Stomach (tissue), 9 donors: ENCODE results near the gene AFAP1. TPM values are rescaled to one million over a fixed set of nuclear protein-coding genes. Genes with fewer than 3 reads are reported as not detected.

Source experiments
- DNase-seq, 2 donors: peaks; one replicate each; pipeline versions ENCODE4 v3.0.0 to v3.0.0-alpha.2; 2013 to 2019
- H3K27ac ChIP-seq, 5 donors: fragments of 200-600 bp in 4 of 5; sonication (generic) in 4 of 5; one replicate each; pipeline ENCODE4 v1.5.1; 2013 to 2019; ENCODE audit warnings: mild to moderate bottlenecking in 1 of 5, moderate library complexity in 1 of 5
- H3K27me3 ChIP-seq, 3 donors: fragments of 200-600 bp; sonication (generic); one replicate each; pipeline ENCODE4 v1.5.1; 2017 to 2019; ENCODE audit warnings: mixed run types in 1 of 3
- H3K36me3 ChIP-seq, 4 donors: fragments of 200-600 bp; sonication (generic); 1 replicate in 3 of 4; 2 replicates in 1 of 4; pipeline ENCODE4 v1.5.1; 2016 to 2019
- H3K4me1 ChIP-seq, 4 donors: fragments of 200-600 bp; sonication (generic); one replicate each; pipeline ENCODE4 v1.5.1; 2016 to 2019
- H3K4me3 ChIP-seq, 4 donors: fragments of 200-600 bp; sonication (generic) in 3 of 4; one replicate each; pipeline ENCODE4 v1.5.1; 2016 to 2019; ENCODE audit warnings: mild to moderate bottlenecking in 1 of 4
- H3K9me3 ChIP-seq, 4 donors: fragments of 200-600 bp; sonication (generic); one replicate each; pipeline ENCODE4 v1.5.1; 2016 to 2019
- EP300 ChIP-seq: sonication (generic); formaldehyde crosslinking; IDR thresholded peaks from one replicate; pipeline ENCODE4 v1.6.1; 2017; ENCODE audit warnings: antibody characterized with exemption
- POLR2A ChIP-seq, 4 donors: fragments of 450-650 bp; IDR thresholded peaks; one replicate each; pipeline ENCODE4 v1.6.1; 2016; ENCODE audit warnings: antibody characterized with exemption in 4 of 4, control low read depth in 2 of 4, mild to moderate bottlenecking in 1 of 4, moderate library complexity in 1 of 4
- POLR2AphosphoS5 ChIP-seq, 3 donors: sonication (generic); formaldehyde crosslinking; IDR thresholded peaks; one replicate each; pipeline ENCODE4 v1.6.1; 2016; ENCODE audit warnings: antibody characterized with exemption in 3 of 3
- WGBS, 5 donors: extraction: QIAGEN DNeasy Blood & Tissue Kit in 3 of 5; methylation state at CpG; one replicate each; pipeline versions ENCODE4 v1.1.5 to v1.1.7; 2013 to 2018; 5-methylcytosine and 5-hydroxymethylcytosine counted together
- intact Hi-C: fragments of 100-400 bp; cut with DNase I; formaldehyde crosslinking; loops from one replicate; pipeline ENCODE4 v1.15.1; 2023; ENCODE audit warnings: low total_unique reads
- polyA plus RNA-seq, 3 donors: library from polyadenylated mRNA; stranded (reverse); fragments of 200-250 nt; gene quantifications; one replicate each; pipeline ENCODE4 v1.2.3, GENCODE V29; 2013
- total RNA-seq, 5 donors: library from RNA; depleted of rRNA; stranded (reverse); fragments of >200 nt; gene quantifications; one replicate each; pipeline versions ENCODE4 v1.1.0 to v1.2.3, GENCODE V29; 2014 to 2016
- TF ChIP-seq, protein P1 (sequence below), 7 experiments: fragments of 450-650 bp in 4 of 7; fragments of 200-600 bp in 3 of 7; sonication (generic) in 3 of 7; IDR thresholded peaks; one replicate each; pipeline ENCODE4 v1.5.1; 2016 to 2019; ENCODE audit warnings: antibody characterized with exemption in 7 of 7, control low read depth in 2 of 7, mild to moderate bottlenecking in 1 of 7
- donor health status: healthy with polysubstance abuse.
- donor health status: Bipolar disorder and iron deficiency.
- donor health status: healthy.

The AFAP1 gene
- total and polyA plus RNA-seq, 8 donors = 4.1 to 88.9 (median 12.8) TPM

- H3K4me1 ChIP-seq = no peaks in the 10 kb centered on the region
- DNase-seq = no peak
- no peaks in the 10 kb centered on the region for H3K27me3 ChIP-seq
- H3K9me3 ChIP-seq = peaks cover 0 to 3% (median 0%) of the 10 kb centered on the region in 4 donors
- H3K36me3 ChIP-seq = peaks cover 0 to 4% (median 0%) of the 10 kb centered on the region in 4 donors
- intact Hi-C loops = no loop called here
- TF ChIP-seq EP300 = no peak
- TF ChIP-seq POLR2A (IDR thresholded peaks at IDR 0.05) = no peak
- TF ChIP-seq POLR2AphosphoS5 (IDR thresholded peaks at IDR 0.05) = no peak
- TF ChIP-seq, protein P1, sequence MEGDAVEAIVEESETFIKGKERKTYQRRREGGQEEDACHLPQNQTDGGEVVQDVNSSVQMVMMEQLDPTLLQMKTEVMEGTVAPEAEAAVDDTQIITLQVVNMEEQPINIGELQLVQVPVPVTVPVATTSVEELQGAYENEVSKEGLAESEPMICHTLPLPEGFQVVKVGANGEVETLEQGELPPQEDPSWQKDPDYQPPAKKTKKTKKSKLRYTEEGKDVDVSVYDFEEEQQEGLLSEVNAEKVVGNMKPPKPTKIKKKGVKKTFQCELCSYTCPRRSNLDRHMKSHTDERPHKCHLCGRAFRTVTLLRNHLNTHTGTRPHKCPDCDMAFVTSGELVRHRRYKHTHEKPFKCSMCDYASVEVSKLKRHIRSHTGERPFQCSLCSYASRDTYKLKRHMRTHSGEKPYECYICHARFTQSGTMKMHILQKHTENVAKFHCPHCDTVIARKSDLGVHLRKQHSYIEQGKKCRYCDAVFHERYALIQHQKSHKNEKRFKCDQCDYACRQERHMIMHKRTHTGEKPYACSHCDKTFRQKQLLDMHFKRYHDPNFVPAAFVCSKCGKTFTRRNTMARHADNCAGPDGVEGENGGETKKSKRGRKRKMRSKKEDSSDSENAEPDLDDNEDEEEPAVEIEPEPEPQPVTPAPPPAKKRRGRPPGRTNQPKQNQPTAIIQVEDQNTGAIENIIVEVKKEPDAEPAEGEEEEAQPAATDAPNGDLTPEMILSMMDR (IDR thresholded peaks at IDR 0.05) = no peak
- WGBS, 5 donors = 59 to 85% (median 74%) methylated on average over 8 of the region's 8 CpGs
- no peak overlapping the region for H3K4me3 ChIP-seq
- no peak overlapping the region for H3K27ac ChIP-seq
These were observed 196.8 kb downstream of the AFAP1 start for GRCh38 chr4:7742807-7743280.

- intact Hi-C loops = no loop called here
These were observed 197.5 kb downstream of the AFAP1 start for GRCh38 chr4:7741946-7742806.

DNA sequence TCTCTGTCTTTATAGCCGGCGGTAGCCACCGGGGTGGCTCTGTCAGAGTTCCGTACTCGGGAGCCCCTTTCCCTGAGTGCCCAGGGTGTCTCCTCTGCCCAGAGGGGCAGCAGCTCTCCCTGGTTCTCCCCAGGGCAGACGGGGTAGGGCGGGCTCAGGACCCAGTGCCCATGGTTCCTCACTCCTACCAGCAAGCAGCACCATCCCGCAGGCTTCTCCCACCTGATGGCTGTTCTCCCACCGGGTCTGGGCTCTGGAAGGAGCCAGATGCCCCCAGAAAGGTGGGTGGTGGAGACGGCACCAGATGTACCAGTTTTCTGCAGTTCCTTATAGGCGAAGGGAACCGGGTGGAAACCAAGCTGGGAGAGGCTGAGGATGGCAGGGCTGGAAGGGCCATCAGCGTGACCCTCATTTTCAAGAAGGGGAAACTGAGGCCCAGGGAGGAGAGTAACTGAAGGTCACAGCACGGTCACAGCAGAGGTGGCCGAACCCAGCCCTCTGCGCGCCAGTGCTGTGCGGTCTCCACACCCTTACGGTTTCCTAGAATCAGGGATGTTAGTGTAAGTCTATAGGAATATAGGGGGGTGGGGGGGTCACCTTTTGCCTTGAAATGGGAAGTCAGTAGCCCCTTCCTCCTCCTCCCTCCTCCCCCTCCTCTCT lies 198.7 kb downstream of the AFAP1 start:
- WGBS, 5 donors = 88 to 93% (median 92%) methylated on average over 15 to 19 of the region's 19 CpGs
- Histone ChIP-seq H3K4me1 (no peaks in the 10 kb centered on the region), H3K36me3 (peaks cover 0 to 16% (median 0%) of the 10 kb centered on the region in 4 donors), H3K4me3 (no peak overlapping the region), H3K27ac (no peak overlapping the region), H3K9me3 (peaks cover 0 to 12% (median 0%) of the 10 kb centered on the region in 4 donors), H3K27me3 (no peaks in the 10 kb centered on the region)
- no peak for TF ChIP-seq POLR2AphosphoS5 (IDR thresholded peaks at IDR 0.05)
- TF ChIP-seq POLR2A (IDR thresholded peaks at IDR 0.05) = no peak
- TF ChIP-seq, protein P1 (IDR thresholded peaks at IDR 0.05) = no peak
- no peak for TF ChIP-seq EP300
- DNase-seq = no peak
- intact Hi-C loops = no loop called here

More at GRCh38 chr4:7741946-7742806, 197.5 kb downstream of the AFAP1 start:
- no peak for DNase-seq
- H3K4me3 ChIP-seq = no peak overlapping the region
- H3K36me3 ChIP-seq = peaks cover 0 to 11% (median 0%) of the 10 kb centered on the region in 4 donors
- TF ChIP-seq, protein P1 (IDR thresholded peaks at IDR 0.05) = no peak
- TF ChIP-seq EP300 = no peak
- no peak for TF ChIP-seq POLR2A (IDR thresholded peaks at IDR 0.05)
- TF ChIP-seq POLR2AphosphoS5 (IDR thresholded peaks at IDR 0.05) = no peak
- no peaks in the 10 kb centered on the region for H3K27me3 ChIP-seq
- no peaks in the 10 kb centered on the region for H3K4me1 ChIP-seq
- H3K27ac ChIP-seq = no peak overlapping the region
- WGBS, 5 donors = 82 to 86% (median 84%) methylated on average over 17 to 18 of the region's 18 CpGs
- peaks cover 0 to 10% (median 0%) of the 10 kb centered on the region in 4 donors for H3K9me3 ChIP-seq
